GM03348 (cell line): ENCODE results near the gene ARFGEF3.

Experiments used
- DNase-seq: peaks from one replicate; pipeline ENCODE4 v3.0.0; 2012; ENCODE audit warnings: low spot score

Gene ARFGEF3

DNA sequence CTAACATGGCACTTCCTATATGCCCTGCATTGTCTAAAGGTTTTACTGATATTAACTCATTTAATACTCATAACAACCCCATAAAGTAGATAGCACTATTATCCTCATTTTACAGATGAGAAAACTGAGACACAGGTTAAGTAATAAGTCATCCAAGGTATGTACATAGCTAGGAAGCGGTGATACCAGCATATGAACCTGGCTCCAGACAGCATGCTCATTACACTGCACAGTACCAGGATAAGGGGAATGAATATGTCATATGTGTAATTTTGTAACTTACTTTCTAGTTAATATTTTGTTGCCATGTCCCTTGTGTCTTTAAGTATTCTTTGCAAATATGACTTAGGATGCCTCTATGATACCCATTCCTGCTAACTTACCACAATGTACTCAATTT is 109.7 kb downstream of the ARFGEF3 start:
- DNase-seq = no peak

DNA sequence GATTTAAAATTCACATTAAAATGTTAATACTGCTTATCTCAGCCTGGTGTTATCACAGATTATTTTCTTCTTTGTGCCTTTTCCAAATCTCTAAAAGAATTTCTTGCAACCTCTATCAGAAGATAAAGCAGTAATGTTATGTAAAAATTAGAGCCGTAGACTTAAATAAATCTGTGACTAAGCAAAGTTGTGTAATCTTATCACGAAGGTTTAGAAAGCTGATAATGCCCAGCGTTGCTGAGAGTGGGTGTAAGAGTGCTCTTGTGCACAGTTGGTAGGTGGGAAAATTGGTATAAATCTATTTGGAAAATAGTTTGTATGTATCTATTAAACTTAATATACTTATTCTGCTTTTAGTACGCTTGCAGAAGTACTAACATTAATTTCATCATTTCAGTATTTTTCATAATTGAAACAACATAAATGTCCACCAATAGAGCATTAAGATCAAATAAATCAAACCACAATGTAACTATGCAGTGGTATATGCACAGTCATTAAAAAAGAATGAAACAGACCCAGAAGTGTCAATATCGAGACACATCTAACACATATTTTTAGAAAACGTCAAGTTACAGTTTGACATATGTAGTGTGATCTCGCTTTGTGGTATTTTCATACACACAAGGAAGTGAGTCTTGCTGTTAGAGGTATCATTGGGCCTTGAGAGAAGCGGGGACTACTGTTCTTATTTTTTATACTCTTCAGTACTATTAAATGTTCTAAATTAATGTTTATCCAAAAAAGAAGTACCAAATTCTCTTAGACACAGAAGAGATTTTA is 111.0 kb downstream of the ARFGEF3 start:
- DNase-seq = no peak

DNA sequence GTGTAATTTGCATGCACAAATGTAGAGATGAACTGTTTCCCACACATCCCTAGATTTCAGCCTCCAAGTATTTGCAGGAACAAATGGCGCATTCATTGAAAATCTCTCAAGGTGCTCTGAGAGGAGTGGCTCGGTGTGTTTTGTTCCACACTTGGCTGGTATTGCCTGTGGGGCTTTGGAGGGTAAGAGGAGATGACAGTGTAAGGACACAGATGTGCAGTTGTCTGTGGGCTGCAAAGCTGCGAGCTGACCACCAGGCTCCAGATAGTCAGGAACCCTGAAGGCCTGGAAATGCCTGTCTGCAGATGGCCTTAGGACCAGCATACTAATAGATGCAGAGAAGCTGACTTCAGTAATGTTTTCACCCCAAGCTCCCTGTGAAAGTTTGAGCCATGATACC is 114.2 kb downstream of the ARFGEF3 start:
- DNase-seq = no peak

DNA sequence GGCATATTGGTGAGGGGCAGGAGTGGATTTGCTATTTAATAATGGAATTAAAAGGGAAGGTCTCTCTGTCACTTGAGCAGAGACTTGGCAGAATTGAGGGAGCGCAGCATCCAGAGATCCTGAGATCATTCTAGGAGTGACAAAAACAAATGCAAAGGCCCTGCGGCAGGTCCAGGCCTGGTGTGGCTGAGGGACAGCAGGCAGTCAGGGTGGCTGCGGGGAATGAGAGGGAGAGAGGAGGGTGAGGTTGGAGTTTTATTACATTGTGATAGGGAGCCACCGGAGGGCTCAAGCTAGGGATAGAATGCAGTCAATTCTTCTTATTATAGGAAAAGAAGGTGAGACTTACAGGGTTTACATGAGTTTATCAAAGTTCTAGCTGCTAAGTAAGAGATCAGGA is 116.1 kb downstream of the ARFGEF3 start:
- DNase-seq = no peak

DNA sequence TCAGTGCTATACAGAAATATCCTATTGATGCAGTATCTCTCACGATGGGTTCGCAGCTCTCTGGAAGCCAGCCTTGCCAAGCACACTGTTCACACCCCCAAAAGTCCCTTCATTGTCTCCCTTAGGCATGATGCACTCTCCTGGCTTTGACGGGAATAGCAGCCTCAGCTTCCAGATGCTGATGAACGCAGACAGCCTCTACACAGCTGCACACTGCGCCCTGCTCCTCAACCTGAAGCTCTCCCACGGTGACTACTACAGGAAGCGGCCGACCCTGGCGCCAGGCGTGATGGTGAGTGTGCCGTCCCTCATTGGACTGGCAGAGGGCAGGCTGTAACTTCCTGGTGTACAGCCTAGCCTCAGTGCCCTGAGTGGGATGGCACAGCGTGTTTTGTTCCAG is 116.6 kb downstream of the ARFGEF3 start:
- peak; percentile 60 for DNase-seq

GRCh38 chr6:138285800-138286199 is 124.1 kb downstream of the ARFGEF3 start:
- no peak for DNase-seq

- DNase-seq = no peak
Observed at GRCh38 chr6:138286698-138287097, 125.0 kb downstream of the ARFGEF3 start.

- DNase-seq = no peak
Observed at GRCh38 chr6:138287144-138287955, 125.6 kb downstream of the ARFGEF3 start.

GRCh38 chr6:138288428-138289085 is 126.8 kb downstream of the ARFGEF3 start:
- peak; percentile 83 for DNase-seq

DNA sequence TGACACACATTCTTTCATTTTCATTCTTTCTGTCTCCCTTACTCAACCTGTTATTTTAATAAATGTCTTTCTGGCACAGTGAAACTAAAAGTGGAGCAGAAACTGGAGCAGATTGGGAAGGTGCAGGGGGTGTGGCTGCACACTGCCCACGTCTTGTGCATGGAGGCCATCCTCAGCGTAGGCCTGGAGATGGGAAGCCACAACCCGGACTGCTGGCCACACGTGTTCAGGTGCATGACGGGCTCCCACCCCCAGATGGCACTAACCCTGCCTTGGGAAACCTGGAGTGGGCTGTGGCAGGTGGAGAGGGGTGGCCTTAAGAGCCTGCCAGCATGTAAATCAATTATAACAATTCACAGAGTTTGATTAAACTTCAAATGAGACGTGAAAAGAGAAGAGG is 128.0 kb downstream of the ARFGEF3 start:
- no peak for DNase-seq

- DNase-seq = no peak
Observed at GRCh38 chr6:138290423-138290962, 128.8 kb downstream of the ARFGEF3 start.

DNA sequence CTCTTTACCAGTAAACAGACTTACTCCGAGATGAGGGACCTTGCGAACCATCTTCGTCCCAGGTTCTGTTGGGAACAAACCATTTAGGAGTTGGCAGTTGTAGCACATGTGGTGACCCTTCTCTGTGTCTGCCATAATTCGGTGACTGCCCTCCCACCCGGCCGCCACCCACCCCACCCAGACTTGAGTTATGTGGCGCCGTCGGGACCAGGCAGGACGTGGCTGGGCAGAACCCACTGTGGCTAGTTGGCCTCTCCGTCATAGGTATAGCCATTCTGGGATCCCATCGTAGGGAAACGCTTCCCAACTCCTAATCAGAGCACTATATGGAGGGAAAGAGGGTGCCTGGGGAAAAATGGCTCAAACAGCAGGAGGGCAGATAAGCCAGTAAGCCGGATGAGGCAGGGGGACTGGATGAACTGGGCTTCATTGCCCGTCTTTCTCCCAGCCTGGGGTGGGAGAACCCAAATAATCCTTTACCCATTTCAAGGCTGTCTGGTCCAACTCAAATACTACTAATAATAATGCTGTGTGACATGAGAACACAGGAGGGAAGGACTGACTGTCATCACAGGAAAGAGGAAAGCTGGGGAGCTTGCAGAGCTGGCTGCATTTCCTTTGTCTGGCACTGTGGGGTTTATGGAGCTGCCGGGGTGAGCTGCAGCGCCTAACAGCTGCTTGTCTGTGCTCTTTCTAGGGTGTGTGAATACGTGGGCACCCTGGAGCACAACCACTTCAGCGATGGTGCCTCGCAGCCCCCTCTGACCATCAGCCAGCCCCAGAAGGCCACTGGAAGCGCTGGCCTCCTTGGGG is 129.5 kb downstream of the ARFGEF3 start:
- DNase-seq = no peak

DNA sequence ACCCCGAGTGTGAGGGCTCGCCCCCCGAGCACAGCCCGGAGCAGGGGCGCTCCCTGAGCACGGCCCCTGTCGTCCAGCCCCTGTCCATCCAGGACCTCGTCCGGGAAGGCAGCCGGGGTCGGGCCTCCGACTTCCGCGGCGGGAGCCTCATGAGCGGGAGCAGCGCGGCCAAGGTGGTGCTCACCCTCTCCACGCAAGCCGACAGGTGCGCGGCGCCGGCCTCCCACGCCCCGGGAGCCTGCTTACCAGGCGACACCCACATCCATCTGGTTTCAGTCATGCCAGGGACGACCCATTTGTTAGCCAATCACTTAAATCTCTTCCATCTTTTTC is 130.1 kb downstream of the ARFGEF3 start:
- DNase-seq = no peak

DNA sequence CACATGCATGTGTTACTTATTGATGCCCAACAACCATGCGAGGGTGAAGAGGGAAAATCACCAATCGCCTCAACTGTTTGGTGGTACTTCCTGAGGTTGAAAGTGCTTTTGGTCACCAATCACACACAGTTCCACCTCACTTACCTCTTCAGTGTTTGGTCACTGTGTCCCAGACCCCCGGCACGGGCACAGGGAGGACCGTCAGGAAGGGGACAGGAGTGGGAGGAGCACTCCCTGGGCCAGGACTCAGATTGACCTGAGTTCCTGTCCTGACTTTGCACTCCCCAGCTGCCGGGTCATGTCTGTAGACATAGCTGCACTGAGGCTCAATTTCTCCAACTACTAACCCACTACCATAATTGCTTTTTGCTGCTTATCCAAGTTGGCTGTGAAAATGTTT is 130.7 kb downstream of the ARFGEF3 start:
- DNase-seq = no peak

GRCh38 chr6:138293428-138294395 is 132.0 kb downstream of the ARFGEF3 start:
- peak; percentile 57 for DNase-seq

- DNase-seq = no peak
Observed at GRCh38 chr6:138296381-138296780, 134.6 kb downstream of the ARFGEF3 start.

DNA sequence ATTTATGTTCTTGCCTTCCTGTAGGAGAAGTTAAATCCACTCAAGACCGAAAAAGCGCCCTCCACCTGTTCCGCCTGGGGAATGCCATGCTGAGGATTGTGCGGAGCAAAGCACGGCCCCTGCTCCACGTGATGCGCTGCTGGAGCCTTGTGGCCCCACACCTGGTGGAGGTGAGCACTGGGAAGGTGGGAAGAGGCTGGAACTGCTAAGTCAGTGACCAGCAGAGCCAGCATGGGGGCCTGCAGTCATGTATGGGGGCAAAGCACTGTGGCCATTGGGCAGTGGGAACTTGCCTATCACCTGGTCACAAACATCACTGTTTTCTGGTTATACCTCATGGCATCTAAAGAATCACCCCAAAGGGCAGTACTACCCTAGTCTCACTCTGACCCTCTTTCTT is 135.0 kb downstream of the ARFGEF3 start:
- DNase-seq = no peak

- DNase-seq = no peak
Observed at GRCh38 chr6:138297761-138298298, 136.1 kb downstream of the ARFGEF3 start.

DNA sequence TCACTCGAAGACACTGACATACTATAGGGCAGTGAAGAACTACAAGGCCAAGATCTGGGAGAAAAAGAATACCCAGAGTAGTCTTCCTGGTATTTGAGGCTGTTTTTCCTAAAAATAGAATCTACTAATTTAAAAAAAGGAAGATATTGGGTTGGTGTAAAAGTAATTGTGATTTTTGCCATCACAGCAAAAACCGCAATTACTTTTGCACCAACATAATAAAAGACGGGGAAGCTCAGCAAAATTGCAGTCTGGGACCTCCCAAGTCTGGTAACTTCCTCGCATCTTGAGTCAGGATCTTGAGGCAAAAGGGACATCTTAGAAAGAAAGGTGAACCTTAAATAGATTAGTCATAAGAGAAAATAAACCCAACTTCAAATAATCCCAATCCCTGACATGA is 138.7 kb downstream of the ARFGEF3 start:
- DNase-seq = no peak

DNA sequence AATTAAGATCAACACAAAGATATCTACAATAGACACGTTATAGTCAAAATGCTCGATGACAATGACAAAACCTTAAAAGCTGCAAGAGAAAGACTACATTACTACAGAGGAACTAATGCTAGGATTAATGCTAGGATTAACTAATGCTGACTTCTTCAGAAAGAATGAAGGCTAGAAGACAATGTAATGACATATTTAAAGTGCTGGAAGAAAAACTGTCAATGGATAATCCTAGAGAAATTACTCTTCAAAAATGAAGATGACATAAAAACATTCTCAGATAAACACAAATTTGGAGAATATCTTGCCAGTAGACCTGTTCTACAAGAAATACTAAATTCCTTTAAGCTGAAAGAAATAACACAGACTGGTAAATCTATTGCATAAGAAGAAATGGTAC is 140.8 kb downstream of the ARFGEF3 start:
- no peak for DNase-seq
